ENCODE measurements around the gene HBS1L.
"Not testable (repeated sequence)": the region's sequence is repeated elsewhere in the genome, so short reads cannot be mapped to it uniquely, and the experiment has no call there.

The HBS1L gene

GRCh38 chr6:135073756-135074393 is 19.3 kb upstream of the HBS1L start:
- no peak for DNase-seq

- DNase-seq = no peak
Measured at GRCh38 chr6:135073217-135073616, 18.6 kb upstream of the HBS1L start.

GRCh38 chr6:135072753-135073152 is 18.1 kb upstream of the HBS1L start:
- DNase-seq = no peak

GRCh38 chr6:135071541-135071940 is 16.9 kb upstream of the HBS1L start:
- no peak for DNase-seq

- DNase-seq = no peak
Measured at GRCh38 chr6:135067911-135068310, 13.3 kb upstream of the HBS1L start.

- no peak for DNase-seq
Measured at GRCh38 chr6:135066806-135067205, 12.2 kb upstream of the HBS1L start.

- no peak for DNase-seq
Measured at GRCh38 chr6:135066397-135066796, 11.8 kb upstream of the HBS1L start.

- no peak for DNase-seq
Measured at GRCh38 chr6:135064586-135064985, 10.0 kb upstream of the HBS1L start.

GRCh38 chr6:135063926-135064325 is 9.3 kb upstream of the HBS1L start:
- DNase-seq = no peak

- DNase-seq = no peak
Measured at GRCh38 chr6:135062735-135063134, 8.1 kb upstream of the HBS1L start.

- DNase-seq = no peak
Measured at GRCh38 chr6:135060076-135060475, 5.5 kb upstream of the HBS1L start.

- not testable (repeated sequence) for DNase-seq
Measured at GRCh38 chr6:135058299-135058698, 3.7 kb upstream of the HBS1L start.

- no peak for DNase-seq
Measured at GRCh38 chr6:135056632-135057031, 2.0 kb upstream of the HBS1L start.

GRCh38 chr6:135054226-135054568 is 425 bp downstream of the HBS1L start:
- no peak for DNase-seq

GRCh38 chr6:135053406-135053805 is 1.2 kb downstream of the HBS1L start:
- no peak for DNase-seq

- DNase-seq = no peak
Measured at GRCh38 chr6:135052939-135053338, 1.7 kb downstream of the HBS1L start.

GRCh38 chr6:135048915-135049314 is 5.7 kb downstream of the HBS1L start:
- DNase-seq = no peak

- DNase-seq = no peak
Measured at GRCh38 chr6:135047336-135047735, 7.3 kb downstream of the HBS1L start.

GRCh38 chr6:135046912-135047311 is 7.7 kb downstream of the HBS1L start:
- DNase-seq = no peak

- DNase-seq = no peak
Measured at GRCh38 chr6:135044639-135045038, 10.0 kb downstream of the HBS1L start.

GRCh38 chr6:135043846-135044245 is 10.8 kb downstream of the HBS1L start:
- DNase-seq = no peak

- DNase-seq = no peak
Measured at GRCh38 chr6:135043364-135043763, 11.3 kb downstream of the HBS1L start.

- DNase-seq = no peak
Measured at GRCh38 chr6:135038335-135038734, 16.3 kb downstream of the HBS1L start.

GRCh38 chr6:135037541-135037940 is 17.1 kb downstream of the HBS1L start:
- no peak for DNase-seq

- DNase-seq = no peak
Measured at GRCh38 chr6:135036731-135037420, 17.7 kb downstream of the HBS1L start.

Data from COR-L47 (cell line).